ENCODE results near the gene UBP1. TPM values are rescaled to one million over a fixed set of nuclear protein-coding genes. Genes with fewer than 3 reads are reported as not detected.
"Not testable (repeated sequence)": the region's sequence is repeated elsewhere in the genome, so short reads cannot be mapped to it uniquely, and the experiment has no call there.

The UBP1 gene
- total RNA-seq, 1 donor from 2014 or later: 57.0 TPM

DNA sequence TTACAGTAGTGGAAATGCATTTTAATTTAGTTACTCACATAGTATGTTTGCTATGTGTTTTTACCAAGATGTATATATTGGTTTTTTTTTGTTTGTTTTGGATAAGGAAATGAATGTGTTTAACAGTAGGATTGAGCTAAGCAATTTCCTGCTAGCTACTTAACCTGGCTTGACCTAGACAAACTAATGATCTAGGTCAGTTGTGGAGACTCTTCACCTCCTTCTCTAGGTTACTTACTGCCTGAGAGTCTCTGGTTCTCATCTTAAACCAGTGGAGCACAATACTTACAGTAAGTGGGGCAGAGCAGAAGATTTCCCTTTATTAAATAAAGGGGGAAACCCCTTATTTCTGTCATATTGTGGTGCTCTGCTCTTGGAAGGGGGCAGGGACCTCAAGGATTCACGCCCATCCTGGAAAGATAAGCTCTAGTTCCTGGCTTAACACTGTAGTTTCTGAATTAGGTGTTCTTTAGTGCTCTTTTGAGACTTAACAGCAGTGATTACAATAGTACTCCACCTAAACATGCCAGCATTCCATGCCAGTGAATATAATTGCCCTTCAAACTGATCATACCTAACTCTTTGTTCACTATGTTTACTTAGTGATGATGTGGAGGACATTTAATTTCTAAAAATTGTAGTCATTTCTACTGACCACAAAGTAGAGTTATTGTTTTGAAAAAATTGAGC, 79.9 kb downstream of the UBP1 start:
- no peaks in the 10 kb centered on the region for H3K9me3 Mint-ChIP-seq (ENCODE audit: unreplicated experiment)
- peaks cover 9% of the 10 kb centered on the region for H3K36me3 Mint-ChIP-seq (ENCODE audit: unreplicated experiment)
- H3K27me3 Mint-ChIP-seq (ENCODE audit: unreplicated experiment): no peaks in the 10 kb centered on the region
- H3K4me3 Mint-ChIP-seq (ENCODE audit: unreplicated experiment): no peak overlapping the region
- DNase-seq (ENCODE audit: extremely low spot score, unreplicated experiment): no peak
- TF ChIP-seq, protein P1, sequence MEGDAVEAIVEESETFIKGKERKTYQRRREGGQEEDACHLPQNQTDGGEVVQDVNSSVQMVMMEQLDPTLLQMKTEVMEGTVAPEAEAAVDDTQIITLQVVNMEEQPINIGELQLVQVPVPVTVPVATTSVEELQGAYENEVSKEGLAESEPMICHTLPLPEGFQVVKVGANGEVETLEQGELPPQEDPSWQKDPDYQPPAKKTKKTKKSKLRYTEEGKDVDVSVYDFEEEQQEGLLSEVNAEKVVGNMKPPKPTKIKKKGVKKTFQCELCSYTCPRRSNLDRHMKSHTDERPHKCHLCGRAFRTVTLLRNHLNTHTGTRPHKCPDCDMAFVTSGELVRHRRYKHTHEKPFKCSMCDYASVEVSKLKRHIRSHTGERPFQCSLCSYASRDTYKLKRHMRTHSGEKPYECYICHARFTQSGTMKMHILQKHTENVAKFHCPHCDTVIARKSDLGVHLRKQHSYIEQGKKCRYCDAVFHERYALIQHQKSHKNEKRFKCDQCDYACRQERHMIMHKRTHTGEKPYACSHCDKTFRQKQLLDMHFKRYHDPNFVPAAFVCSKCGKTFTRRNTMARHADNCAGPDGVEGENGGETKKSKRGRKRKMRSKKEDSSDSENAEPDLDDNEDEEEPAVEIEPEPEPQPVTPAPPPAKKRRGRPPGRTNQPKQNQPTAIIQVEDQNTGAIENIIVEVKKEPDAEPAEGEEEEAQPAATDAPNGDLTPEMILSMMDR (IDR thresholded peaks at IDR 0.05): no peak
- peak overlapping the region; percentile 27 for H3K27ac Mint-ChIP-seq (ENCODE audit: unreplicated experiment)
- H3K4me1 Mint-ChIP-seq (ENCODE audit: unreplicated experiment): peaks cover 23% of the 10 kb centered on the region

DNA sequence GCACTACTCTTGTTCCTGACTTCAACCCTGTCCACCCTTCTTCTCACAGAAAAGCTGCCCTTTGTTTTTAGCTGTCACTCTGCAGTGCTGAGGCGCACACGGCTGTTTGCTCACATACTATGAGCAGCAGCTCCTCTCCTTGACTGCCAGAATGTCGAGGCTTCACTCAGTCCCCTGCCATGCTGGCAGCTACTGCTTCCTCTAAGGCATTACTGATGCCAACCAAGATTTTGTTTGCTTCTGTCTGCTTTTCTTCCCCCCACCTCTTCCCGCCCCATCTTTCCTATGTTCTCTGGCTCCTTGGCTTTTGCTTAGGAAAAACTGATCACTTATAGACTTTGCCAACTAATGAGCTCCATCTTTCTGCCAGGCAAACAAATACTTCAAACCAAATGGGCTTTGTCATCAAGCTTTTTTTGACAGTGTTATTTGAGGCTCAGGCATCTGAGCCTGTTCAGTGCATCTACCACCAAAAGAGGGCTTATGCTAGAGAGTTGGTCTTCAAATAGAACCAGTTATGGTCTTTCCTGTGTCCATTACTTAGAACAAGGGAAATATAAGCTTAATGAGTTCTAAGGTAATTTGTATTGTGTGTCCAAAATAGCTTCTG, 81.9 kb downstream of the UBP1 start:
- Mint-ChIP-seq H3K4me3 (ENCODE audit: unreplicated experiment) (no peak overlapping the region), H3K9me3 (ENCODE audit: unreplicated experiment) (no peaks in the 10 kb centered on the region), H3K27ac (ENCODE audit: unreplicated experiment) (no peak overlapping the region), H3K4me1 (ENCODE audit: unreplicated experiment) (peaks cover 16% of the 10 kb centered on the region), H3K27me3 (ENCODE audit: unreplicated experiment) (no peaks in the 10 kb centered on the region), H3K36me3 (ENCODE audit: unreplicated experiment) (peaks cover 7% of the 10 kb centered on the region)
- TF ChIP-seq, protein P1 (IDR thresholded peaks at IDR 0.05): no peak
- DNase-seq (ENCODE audit: extremely low spot score, unreplicated experiment): no peak

DNA sequence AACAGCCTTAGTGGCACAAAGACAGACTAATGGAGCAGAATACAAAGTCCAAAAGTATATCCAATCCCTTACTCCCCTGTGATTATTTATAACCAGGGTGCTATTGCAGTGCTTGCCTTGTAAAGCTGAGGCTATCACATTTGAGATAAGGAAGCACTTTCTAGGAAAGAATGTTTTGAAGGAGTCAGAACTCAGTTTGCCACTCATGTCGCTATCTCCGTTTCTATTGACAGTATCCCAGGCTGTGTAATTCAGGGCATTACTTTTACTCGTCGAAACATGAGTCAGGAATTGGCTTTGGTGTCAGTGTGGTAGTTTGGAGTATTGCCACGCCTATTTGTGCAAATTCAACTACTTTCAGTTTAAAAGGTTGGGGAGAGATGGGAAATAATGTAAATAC, 84.6 kb downstream of the UBP1 start:
- H3K27me3 Mint-ChIP-seq (ENCODE audit: unreplicated experiment): no peaks in the 10 kb centered on the region
- no peak for DNase-seq (ENCODE audit: extremely low spot score, unreplicated experiment)
- TF ChIP-seq, protein P1 (IDR thresholded peaks at IDR 0.05): no peak
- H3K36me3 Mint-ChIP-seq (ENCODE audit: unreplicated experiment): peaks cover 4% of the 10 kb centered on the region
- H3K27ac Mint-ChIP-seq (ENCODE audit: unreplicated experiment): no peak overlapping the region
- H3K4me1 Mint-ChIP-seq (ENCODE audit: unreplicated experiment): peaks cover 15% of the 10 kb centered on the region
- no peak overlapping the region for H3K4me3 Mint-ChIP-seq (ENCODE audit: unreplicated experiment)
- no peaks in the 10 kb centered on the region for H3K9me3 Mint-ChIP-seq (ENCODE audit: unreplicated experiment)

DNA sequence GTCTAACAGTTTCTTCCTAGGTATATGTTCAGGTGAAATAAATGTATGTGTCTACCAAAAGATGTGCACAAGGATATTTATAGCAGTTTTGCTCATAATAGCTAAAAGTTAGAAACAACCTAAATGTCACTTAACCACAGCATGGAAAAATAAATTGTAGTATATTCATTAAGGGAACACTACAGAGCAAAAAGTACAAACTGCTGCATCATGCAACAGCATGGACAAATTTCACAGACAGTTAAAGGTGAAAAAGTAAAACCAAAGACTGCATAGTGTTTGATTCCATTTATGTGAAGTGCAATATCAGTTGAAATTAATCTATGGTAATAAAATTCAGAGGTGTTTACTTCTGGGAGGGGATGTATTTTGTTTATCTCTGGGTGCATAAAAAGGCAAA, 100.4 kb downstream of the UBP1 start:
- Mint-ChIP-seq H3K9me3 (ENCODE audit: unreplicated experiment) (peaks cover 8% of the 10 kb centered on the region), H3K27me3 (ENCODE audit: unreplicated experiment) (no peaks in the 10 kb centered on the region), H3K4me1 (ENCODE audit: unreplicated experiment) (no peaks in the 10 kb centered on the region), H3K4me3 (ENCODE audit: unreplicated experiment) (no peak overlapping the region), H3K36me3 (ENCODE audit: unreplicated experiment) (peaks cover 9% of the 10 kb centered on the region), H3K27ac (ENCODE audit: unreplicated experiment) (no peak overlapping the region)
- DNase-seq (ENCODE audit: extremely low spot score, unreplicated experiment): no peak
- TF ChIP-seq, protein P1 (IDR thresholded peaks at IDR 0.05): no peak

DNA sequence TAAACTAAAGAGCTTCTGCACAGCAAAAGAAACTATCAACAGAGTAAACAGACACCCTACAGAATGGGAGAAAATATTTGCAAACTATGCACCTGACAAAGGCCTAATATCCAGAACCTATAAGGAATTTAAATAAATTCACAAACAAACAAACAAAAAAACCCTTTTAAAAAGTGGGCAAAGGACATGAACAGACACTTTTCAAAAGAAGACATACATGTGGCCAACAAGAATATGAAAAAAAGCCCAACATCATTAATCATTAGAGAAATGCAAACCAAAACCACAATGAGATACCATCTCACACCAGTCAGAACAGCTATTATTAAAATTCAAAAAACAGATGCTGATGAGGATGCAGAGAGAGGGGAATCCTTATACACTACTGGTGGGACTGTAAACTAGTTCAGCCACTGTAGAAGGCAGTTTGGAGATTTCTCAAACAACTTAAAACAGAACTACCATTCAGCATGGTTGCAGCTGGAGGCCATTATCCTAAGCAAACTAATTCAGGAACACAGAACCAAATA, 101.2 kb downstream of the UBP1 start:
- not testable (repeated sequence) for H3K27ac Mint-ChIP-seq (ENCODE audit: unreplicated experiment); DNase-seq (ENCODE audit: extremely low spot score, unreplicated experiment); H3K4me3 Mint-ChIP-seq (ENCODE audit: unreplicated experiment)

More for the DNA sequence above, 101.2 kb downstream of the UBP1 start:
- H3K4me1 Mint-ChIP-seq (ENCODE audit: unreplicated experiment); H3K27me3 Mint-ChIP-seq (ENCODE audit: unreplicated experiment): not testable (repeated sequence)
- H3K36me3 Mint-ChIP-seq (ENCODE audit: unreplicated experiment): peaks cover 15% of the 10 kb centered on the region
- peaks cover 16% of the 10 kb centered on the region for H3K9me3 Mint-ChIP-seq (ENCODE audit: unreplicated experiment)

Other genes starting within 250 kb of the UBP1 start
- gene SUSD5, start 221.6 kb downstream of the UBP1 start, total RNA-seq: 22.7 and 25.5 TPM in 2 replicates
- 16.0 and 20.4 TPM in 2 replicates for gene FBXL2, start 163.0 kb downstream of the UBP1 start, total RNA-seq